ENCODE data around the gene DMRT3. TPM values are rescaled to one million over a fixed set of nuclear protein-coding genes. Genes with fewer than 3 reads are reported as not detected.

DMRT3 gene
- total and polyA plus RNA-seq, 10 of the 15 experiments (the other 5 are each of a cell fraction or from before 2014, with no cell fraction given) = 0.06 to 0.11 TPM; not detected in 8

- no peak for FAIRE-seq
- no TSS peak for BruUV-seq (replicated peaks)
Measured at GRCh38 chr9:950139-950538, 26.3 kb upstream of the DMRT3 start.

More at GRCh38 chr9:950139-950538, 26.3 kb upstream of the DMRT3 start:
- Histone ChIP-seq H3K9me3 (replicated peaks; ENCODE audit: control insufficient read depth, insufficient read depth, low read length) (no peaks in the 10 kb centered on the region), H3K9ac (ENCODE audit: control insufficient read depth, insufficient read depth, low read length) (no peak overlapping the region), H3K4me3 (no peak overlapping the region), H2AFZ (ENCODE audit: control insufficient read depth, low read depth, low read length) (no peak overlapping the region), H3K27ac (ENCODE audit: control insufficient read depth, insufficient read depth) (no peak overlapping the region), H4K20me1 (ENCODE audit: control insufficient read depth, insufficient read depth) (no peaks in the 10 kb centered on the region), H3K79me2 (ENCODE audit: control insufficient read depth, insufficient read depth, low read length) (no peaks in the 10 kb centered on the region), H3K4me2 (ENCODE audit: control insufficient read depth, insufficient read depth) (no peak overlapping the region), H3K27me3 (replicated peaks in 1 of 2; ENCODE audit: control insufficient read depth in 2 of 2, insufficient read depth in 2 of 2, low read length in 1 of 2) (peaks cover 0 to 2% of the 10 kb centered on the region in 2 experiments; a peak in 1 of 4 replicates), H3K4me1 (ENCODE audit: control insufficient read depth, insufficient read depth, low read length) (no peaks in the 10 kb centered on the region), H3K36me3 (ENCODE audit: control insufficient read depth in 2 of 2, insufficient read depth in 2 of 2, low read length in 1 of 2) (no peaks in the 10 kb centered on the region)
- DNase-seq (ENCODE audit: low read depth, low spot score) (no peak), ATAC-seq (peak; percentile 43)
- POLR2A ChIA-PET = no interaction called here
- no peak for TF ChIP-seq RELA (IDR thresholded peaks at IDR 0.05; ENCODE audit: borderline replicate concordance, partially characterized antibody)
- no peak for TF ChIP-seq CEBPZ (IDR thresholded peaks at IDR 0.05; ENCODE audit: low read depth, low read length)
- TF ChIP-seq, protein P1, sequence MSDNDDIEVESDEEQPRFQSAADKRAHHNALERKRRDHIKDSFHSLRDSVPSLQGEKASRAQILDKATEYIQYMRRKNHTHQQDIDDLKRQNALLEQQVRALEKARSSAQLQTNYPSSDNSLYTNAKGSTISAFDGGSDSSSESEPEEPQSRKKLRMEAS (IDR thresholded peaks at IDR 0.05; ENCODE audit: low read depth, low read length) = no peak
- TF ChIP-seq, protein P2, sequence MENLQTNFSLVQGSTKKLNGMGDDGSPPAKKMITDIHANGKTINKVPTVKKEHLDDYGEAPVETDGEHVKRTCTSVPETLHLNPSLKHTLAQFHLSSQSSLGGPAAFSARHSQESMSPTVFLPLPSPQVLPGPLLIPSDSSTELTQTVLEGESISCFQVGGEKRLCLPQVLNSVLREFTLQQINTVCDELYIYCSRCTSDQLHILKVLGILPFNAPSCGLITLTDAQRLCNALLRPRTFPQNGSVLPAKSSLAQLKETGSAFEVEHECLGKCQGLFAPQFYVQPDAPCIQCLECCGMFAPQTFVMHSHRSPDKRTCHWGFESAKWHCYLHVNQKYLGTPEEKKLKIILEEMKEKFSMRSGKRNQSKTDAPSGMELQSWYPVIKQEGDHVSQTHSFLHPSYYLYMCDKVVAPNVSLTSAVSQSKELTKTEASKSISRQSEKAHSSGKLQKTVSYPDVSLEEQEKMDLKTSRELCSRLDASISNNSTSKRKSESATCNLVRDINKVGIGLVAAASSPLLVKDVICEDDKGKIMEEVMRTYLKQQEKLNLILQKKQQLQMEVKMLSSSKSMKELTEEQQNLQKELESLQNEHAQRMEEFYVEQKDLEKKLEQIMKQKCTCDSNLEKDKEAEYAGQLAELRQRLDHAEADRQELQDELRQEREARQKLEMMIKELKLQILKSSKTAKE (IDR thresholded peaks at IDR 0.05; ENCODE audit: low read depth, poor library complexity, severe bottlenecking) = no peak
- no peak for TF ChIP-seq MYB (IDR thresholded peaks at IDR 0.05; ENCODE audit: borderline replicate concordance, low read depth, low read length)
- no peak for TF ChIP-seq SMC3 (IDR thresholded peaks at IDR 0.05; ENCODE audit: borderline replicate concordance, low read length)
- no peak for TF ChIP-seq ZNF217 (IDR thresholded peaks at IDR 0.05)
- no peak for TF ChIP-seq YY1 (IDR thresholded peaks at IDR 0.05; ENCODE audit: low read depth, low read length)
- TF ChIP-seq PAX8 (IDR thresholded peaks at IDR 0.05) = no peak
- no peak for TF ChIP-seq ZZZ3 (IDR thresholded peaks at IDR 0.05; ENCODE audit: control insufficient read depth, insufficient read length, low read depth)
- TF ChIP-seq IKZF2 (IDR thresholded peaks at IDR 0.05) = no peak
- CTCF ChIA-PET = interaction anchor here (0.9 to 2.0 kb wide), 4 partner anchors 10 to 59 kb away, joined by 3 to 5 read pairs (median 4); no protein-coding TSS in a partner anchor
- RAD21 ChIA-PET (ENCODE audit: unreplicated experiment) = no interaction called here
- intact Hi-C loops (cut with micrococcal nuclease; ENCODE audit: unreplicated experiment) = no loop called here
- SMC1A ChIA-PET (ENCODE audit: uncharacterized antibody, unreplicated experiment) = interaction anchor here (1.3 kb wide), 1 partner anchor 36 kb away, joined by 3 read pairs; no protein-coding TSS in a partner anchor
- WGBS (ENCODE audit: insufficient coverage, insufficient replicate concordance, low lambda C conversion rate, missing lambda C conversion rate) = 0% methylated on average over 1 of the region's 1 CpG
- in situ Hi-C loops (cut with MboI) = no loop called here

Data from GM12878 (cell line).